ENCODE measurements around the gene SLCO2A1.

The SLCO2A1 gene

GRCh38 chr3:133980550-133980949 is 49.2 kb downstream of the SLCO2A1 start:
- H3K36me3 Mint-ChIP-seq (ENCODE audit: low read depth) = no peaks in the 10 kb centered on the region
- H3K27me3 Mint-ChIP-seq (ENCODE audit: low read depth) = peaks cover 10% of the 10 kb centered on the region
- H3K4me1 Mint-ChIP-seq (ENCODE audit: low read depth) = no peaks in the 10 kb centered on the region
- no peak overlapping the region for H3K27ac Mint-ChIP-seq
- H3K9me3 Mint-ChIP-seq = no peaks in the 10 kb centered on the region
- no peak for DNase-seq (ENCODE audit: low spot score)
- H3K4me3 Mint-ChIP-seq = no peak overlapping the region

DNA sequence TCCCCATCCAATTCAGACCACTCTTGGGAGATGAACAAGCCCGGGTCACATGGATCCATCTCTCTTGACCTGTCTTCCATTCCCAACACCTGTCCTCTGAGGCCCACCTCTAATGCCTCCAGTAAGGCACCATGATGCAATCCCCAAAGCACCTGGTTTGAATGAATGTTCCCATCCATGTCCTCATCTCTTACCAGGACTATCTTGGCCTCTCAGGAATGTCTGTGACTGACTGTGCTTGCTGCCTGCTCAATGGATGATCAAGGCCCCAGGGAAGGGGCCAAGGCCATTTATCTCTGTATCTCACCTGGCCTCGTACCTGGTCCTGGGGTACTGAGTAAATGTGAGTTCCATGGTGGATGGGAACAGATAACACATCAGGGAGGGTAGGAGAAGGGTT is 49.7 kb downstream of the SLCO2A1 start:
- Mint-ChIP-seq H3K36me3 (ENCODE audit: low read depth) (no peaks in the 10 kb centered on the region), H3K27ac (no peak overlapping the region), H3K4me1 (ENCODE audit: low read depth) (no peaks in the 10 kb centered on the region), H3K27me3 (ENCODE audit: low read depth) (peaks cover 9% of the 10 kb centered on the region), H3K9me3 (no peaks in the 10 kb centered on the region), H3K4me3 (no peak overlapping the region)
- no peak for DNase-seq (ENCODE audit: low spot score)

GRCh38 chr3:133979553-133979952 is 50.2 kb downstream of the SLCO2A1 start:
- no peaks in the 10 kb centered on the region for H3K36me3 Mint-ChIP-seq (ENCODE audit: low read depth)
- no peaks in the 10 kb centered on the region for H3K9me3 Mint-ChIP-seq
- H3K27ac Mint-ChIP-seq = no peak overlapping the region
- H3K27me3 Mint-ChIP-seq (ENCODE audit: low read depth) = peaks cover 11% of the 10 kb centered on the region
- no peak for DNase-seq (ENCODE audit: low spot score)
- no peak overlapping the region for H3K4me3 Mint-ChIP-seq
- no peaks in the 10 kb centered on the region for H3K4me1 Mint-ChIP-seq (ENCODE audit: low read depth)

DNA sequence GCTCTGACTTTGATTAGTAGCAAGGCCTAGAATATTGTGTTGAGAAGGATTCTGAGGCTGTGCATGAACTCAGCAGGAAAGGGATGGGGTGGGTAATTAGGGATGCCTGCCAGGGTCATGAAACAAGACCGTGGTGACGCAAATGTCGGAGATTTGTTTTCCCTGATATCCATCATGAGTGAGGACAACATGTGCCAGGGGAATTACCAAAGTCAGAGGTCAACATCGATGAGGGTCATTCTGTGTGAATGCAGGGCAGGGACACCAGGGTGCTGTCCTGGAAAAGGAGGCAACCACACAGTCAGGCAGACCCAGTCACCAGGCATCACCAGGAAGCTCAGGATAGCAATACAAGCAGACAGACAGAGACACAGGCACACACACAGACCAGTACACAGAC is 52.2 kb downstream of the SLCO2A1 start:
- H3K9me3 Mint-ChIP-seq = no peaks in the 10 kb centered on the region
- H3K4me3 Mint-ChIP-seq = no peak overlapping the region
- H3K4me1 Mint-ChIP-seq (ENCODE audit: low read depth) = no peaks in the 10 kb centered on the region
- H3K27ac Mint-ChIP-seq = no peak overlapping the region
- no peak for DNase-seq (ENCODE audit: low spot score)
- H3K27me3 Mint-ChIP-seq (ENCODE audit: low read depth) = peaks cover 11% of the 10 kb centered on the region
- H3K36me3 Mint-ChIP-seq (ENCODE audit: low read depth) = no peaks in the 10 kb centered on the region

DNA sequence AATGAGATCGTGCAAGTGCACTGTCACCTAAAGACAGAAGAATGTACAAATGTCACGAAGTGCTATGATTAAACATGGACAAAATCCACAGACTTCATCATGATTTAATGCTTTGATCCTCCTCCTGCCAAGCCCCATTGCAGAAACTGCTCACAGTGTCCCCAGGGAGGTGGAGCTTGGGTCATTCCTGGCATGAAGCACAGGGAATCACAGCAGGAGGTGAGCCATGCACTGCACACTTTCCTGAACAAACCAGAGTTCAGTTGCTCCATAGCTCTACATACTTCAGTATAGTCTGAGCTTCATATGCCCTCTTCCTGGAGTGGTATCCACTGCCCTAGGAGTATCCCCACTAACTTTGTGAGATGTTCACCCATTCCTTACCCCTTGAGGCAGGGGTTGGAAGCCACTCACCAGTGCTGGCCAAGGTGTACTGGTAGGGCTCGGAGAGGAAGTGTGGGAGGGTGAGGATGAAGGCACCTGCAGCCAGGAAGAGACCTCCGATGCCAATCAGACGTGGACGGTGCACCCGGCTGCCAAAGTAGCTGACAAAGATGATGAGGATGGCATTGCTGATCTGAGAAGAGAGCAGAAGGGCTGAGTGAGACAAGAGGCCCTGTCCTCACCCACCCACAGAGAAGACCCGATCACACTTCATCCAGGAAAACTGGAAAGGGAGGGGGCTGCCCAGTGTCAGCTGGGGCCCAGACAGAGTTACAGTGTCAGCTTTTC is 56.3 kb downstream of the SLCO2A1 start:
- H3K4me1 Mint-ChIP-seq (ENCODE audit: low read depth) = no peaks in the 10 kb centered on the region
- no peak overlapping the region for H3K27ac Mint-ChIP-seq
- H3K27me3 Mint-ChIP-seq (ENCODE audit: low read depth) = peaks cover 6% of the 10 kb centered on the region
- no peaks in the 10 kb centered on the region for H3K36me3 Mint-ChIP-seq (ENCODE audit: low read depth)
- no peak for DNase-seq (ENCODE audit: low spot score)
- H3K4me3 Mint-ChIP-seq = no peak overlapping the region
- H3K9me3 Mint-ChIP-seq = no peaks in the 10 kb centered on the region

DNA sequence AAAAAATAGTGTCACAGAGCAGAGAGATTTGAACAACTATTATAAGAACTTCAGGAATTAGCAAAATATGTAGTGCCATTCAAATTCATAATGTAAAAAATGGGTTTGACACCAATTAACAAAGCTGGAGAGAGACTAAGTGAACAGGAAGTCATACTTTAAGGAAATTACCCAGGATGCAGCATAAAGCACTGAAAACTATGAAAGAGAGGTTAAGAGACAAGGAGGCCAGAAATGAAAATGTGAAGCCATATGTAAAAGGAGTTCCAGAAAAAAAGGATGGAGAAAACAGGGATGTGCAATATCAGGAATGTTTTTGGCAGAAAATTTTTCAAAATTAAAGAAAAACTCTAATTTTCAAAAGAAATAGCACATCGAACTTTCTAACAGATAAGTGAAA is 57.6 kb downstream of the SLCO2A1 start:
- DNase-seq (ENCODE audit: low spot score) = no peak
- H3K27ac Mint-ChIP-seq = no peak overlapping the region
- no peak overlapping the region for H3K4me3 Mint-ChIP-seq
- no peaks in the 10 kb centered on the region for H3K4me1 Mint-ChIP-seq (ENCODE audit: low read depth)
- H3K36me3 Mint-ChIP-seq (ENCODE audit: low read depth) = no peaks in the 10 kb centered on the region
- H3K9me3 Mint-ChIP-seq = no peaks in the 10 kb centered on the region
- H3K27me3 Mint-ChIP-seq (ENCODE audit: low read depth) = peaks cover 6% of the 10 kb centered on the region

- no peaks in the 10 kb centered on the region for H3K36me3 Mint-ChIP-seq (ENCODE audit: low read depth)
- H3K4me1 Mint-ChIP-seq (ENCODE audit: low read depth) = no peaks in the 10 kb centered on the region
- H3K27ac Mint-ChIP-seq = no peak overlapping the region
- H3K9me3 Mint-ChIP-seq = no peaks in the 10 kb centered on the region
- H3K4me3 Mint-ChIP-seq = no peak overlapping the region
- H3K27me3 Mint-ChIP-seq (ENCODE audit: low read depth) = peaks cover 6% of the 10 kb centered on the region
- no peak for DNase-seq (ENCODE audit: low spot score)
These were observed 58.8 kb downstream of the SLCO2A1 start for GRCh38 chr3:133970916-133971315.

DNA sequence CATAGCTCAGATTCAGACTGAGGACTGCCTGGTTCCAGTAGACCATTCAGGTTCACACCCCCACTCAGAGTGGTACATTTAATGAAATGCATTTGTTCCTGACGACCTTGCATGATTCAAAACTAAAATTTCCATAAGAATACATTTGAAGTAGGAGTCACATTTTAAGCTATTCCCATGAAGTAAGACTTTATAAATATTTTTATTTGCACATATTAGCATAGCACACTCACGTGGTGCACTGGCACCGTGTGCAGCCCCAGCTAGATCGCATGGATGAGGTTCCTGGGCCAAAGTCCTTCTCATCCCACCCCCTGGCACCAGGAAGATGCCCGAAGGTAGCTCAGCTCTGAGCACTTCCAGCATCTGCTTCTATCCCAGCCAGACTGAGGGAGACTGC is 59.4 kb downstream of the SLCO2A1 start:
- Mint-ChIP-seq H3K27me3 (ENCODE audit: low read depth) (peaks cover 4% of the 10 kb centered on the region), H3K27ac (no peak overlapping the region), H3K4me3 (no peak overlapping the region), H3K36me3 (ENCODE audit: low read depth) (no peaks in the 10 kb centered on the region), H3K9me3 (no peaks in the 10 kb centered on the region), H3K4me1 (ENCODE audit: low read depth) (no peaks in the 10 kb centered on the region)
- DNase-seq (ENCODE audit: low spot score) = no peak

DNA sequence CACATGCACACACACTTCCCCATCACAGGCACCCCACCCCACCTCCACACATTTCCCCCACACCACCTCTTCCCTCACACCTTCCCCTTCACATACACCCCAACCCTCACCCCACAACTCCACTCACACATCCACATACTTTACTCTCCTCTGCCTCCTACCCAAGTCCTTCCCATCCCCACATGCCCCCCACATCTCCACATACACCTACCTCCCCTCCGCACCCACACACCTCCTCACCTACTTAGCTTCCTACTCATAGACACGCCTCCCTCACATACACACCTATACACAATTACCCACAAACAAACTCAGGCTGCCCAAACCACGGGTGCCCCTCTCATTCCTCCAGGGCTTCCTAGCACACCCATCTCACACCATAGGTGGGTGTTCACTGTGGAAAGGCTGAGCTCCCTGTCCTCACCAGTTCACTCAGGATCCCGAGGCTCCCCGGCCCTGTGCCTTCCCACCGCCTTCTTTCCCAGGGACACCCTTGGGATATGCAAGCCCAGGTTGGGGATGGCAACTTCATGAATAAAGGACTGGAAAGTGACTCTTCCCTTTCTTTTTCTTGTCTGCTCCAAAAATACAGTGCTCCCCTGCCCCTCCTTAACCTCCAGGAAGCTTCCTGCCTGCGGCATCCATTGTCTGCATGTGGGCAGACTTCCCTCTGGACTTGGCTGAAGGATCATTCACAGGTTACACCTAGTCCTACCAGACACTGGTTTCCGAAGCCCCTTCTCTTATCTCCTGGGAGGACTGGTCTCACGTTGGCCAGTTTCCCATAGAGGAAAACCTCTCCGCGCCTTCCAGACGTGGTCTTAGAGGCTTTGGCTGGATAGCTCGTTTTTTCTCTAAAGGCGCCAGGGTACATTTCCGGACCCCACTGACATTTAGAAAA is 61.5 kb downstream of the SLCO2A1 start:
- Mint-ChIP-seq H3K36me3 (ENCODE audit: low read depth) (no peaks in the 10 kb centered on the region), H3K4me1 (ENCODE audit: low read depth) (no peaks in the 10 kb centered on the region), H3K27ac (no peak overlapping the region), H3K4me3 (no peak overlapping the region), H3K27me3 (ENCODE audit: low read depth) (no peaks in the 10 kb centered on the region), H3K9me3 (no peaks in the 10 kb centered on the region)
- DNase-seq (ENCODE audit: low spot score) = no peak

- no peaks in the 10 kb centered on the region for H3K9me3 Mint-ChIP-seq
- no peak for DNase-seq (ENCODE audit: low spot score)
- H3K4me1 Mint-ChIP-seq (ENCODE audit: low read depth) = no peaks in the 10 kb centered on the region
- no peak overlapping the region for H3K4me3 Mint-ChIP-seq
- H3K36me3 Mint-ChIP-seq (ENCODE audit: low read depth) = no peaks in the 10 kb centered on the region
- no peak overlapping the region for H3K27ac Mint-ChIP-seq
- H3K27me3 Mint-ChIP-seq (ENCODE audit: low read depth) = no peaks in the 10 kb centered on the region
These were observed 62.8 kb downstream of the SLCO2A1 start for GRCh38 chr3:133966954-133967353.

- Mint-ChIP-seq H3K4me3 (no peak overlapping the region), H3K9me3 (no peaks in the 10 kb centered on the region), H3K36me3 (ENCODE audit: low read depth) (no peaks in the 10 kb centered on the region), H3K27ac (no peak overlapping the region), H3K4me1 (ENCODE audit: low read depth) (no peaks in the 10 kb centered on the region), H3K27me3 (ENCODE audit: low read depth) (no peaks in the 10 kb centered on the region)
- DNase-seq (ENCODE audit: low spot score) = no peak
These were observed 63.8 kb downstream of the SLCO2A1 start for GRCh38 chr3:133965906-133966305.

DNA sequence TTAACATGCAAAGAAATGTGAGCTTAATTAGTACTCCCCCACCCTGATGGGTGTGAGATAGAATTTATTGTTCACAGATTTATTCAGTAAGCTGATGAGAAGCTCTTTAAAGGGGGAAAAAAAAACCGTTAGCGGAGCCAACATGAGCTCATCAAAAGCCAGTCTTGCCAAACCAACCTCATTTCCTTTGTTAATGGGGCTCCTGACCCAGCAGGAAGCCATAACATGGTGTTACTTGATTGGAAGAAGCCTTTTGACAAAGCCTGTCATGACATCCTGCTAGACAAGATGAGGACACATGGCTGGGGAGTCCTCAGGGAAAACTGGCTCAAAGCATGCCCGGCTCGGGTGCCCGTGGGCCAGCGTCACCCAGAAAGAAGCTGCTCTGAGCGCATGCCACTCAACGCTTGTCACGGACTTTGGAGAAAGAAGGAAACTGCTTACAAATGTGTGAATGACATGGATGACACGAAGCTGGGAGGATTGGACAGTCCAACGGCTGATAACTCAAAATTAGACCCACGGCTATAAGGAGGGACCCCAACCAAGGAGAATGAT is 64.6 kb downstream of the SLCO2A1 start:
- H3K4me3 Mint-ChIP-seq = no peak overlapping the region
- no peaks in the 10 kb centered on the region for H3K27me3 Mint-ChIP-seq (ENCODE audit: low read depth)
- no peak for DNase-seq (ENCODE audit: low spot score)
- H3K4me1 Mint-ChIP-seq (ENCODE audit: low read depth) = no peaks in the 10 kb centered on the region
- H3K36me3 Mint-ChIP-seq (ENCODE audit: low read depth) = no peaks in the 10 kb centered on the region
- no peaks in the 10 kb centered on the region for H3K9me3 Mint-ChIP-seq
- no peak overlapping the region for H3K27ac Mint-ChIP-seq

DNA sequence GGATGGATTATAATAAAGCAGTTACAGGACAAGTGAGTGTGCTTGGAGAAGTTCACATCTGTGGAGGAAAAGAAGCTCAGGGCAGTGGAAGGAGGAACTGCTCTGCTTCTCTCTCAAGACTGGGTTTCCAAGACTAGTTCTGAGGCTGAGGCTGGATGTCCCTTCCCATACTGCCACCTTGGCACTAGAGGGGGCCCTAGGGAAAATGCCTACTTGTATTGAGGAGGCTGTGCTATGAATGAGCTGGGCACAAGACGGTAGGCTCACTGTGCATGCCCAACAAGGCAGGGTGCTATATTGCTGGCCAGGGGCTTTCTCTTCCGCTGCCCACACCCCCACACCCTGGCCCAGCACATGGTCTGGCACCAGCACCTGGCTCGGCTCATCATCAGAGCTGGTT is 65.2 kb downstream of the SLCO2A1 start:
- H3K36me3 Mint-ChIP-seq (ENCODE audit: low read depth) = no peaks in the 10 kb centered on the region
- no peaks in the 10 kb centered on the region for H3K27me3 Mint-ChIP-seq (ENCODE audit: low read depth)
- no peaks in the 10 kb centered on the region for H3K4me1 Mint-ChIP-seq (ENCODE audit: low read depth)
- no peak for DNase-seq (ENCODE audit: low spot score)
- no peak overlapping the region for H3K27ac Mint-ChIP-seq
- no peaks in the 10 kb centered on the region for H3K9me3 Mint-ChIP-seq
- H3K4me3 Mint-ChIP-seq = no peak overlapping the region

- Mint-ChIP-seq H3K9me3 (no peaks in the 10 kb centered on the region), H3K4me3 (no peak overlapping the region), H3K36me3 (ENCODE audit: low read depth) (no peaks in the 10 kb centered on the region), H3K27me3 (ENCODE audit: low read depth) (no peaks in the 10 kb centered on the region), H3K27ac (no peak overlapping the region), H3K4me1 (ENCODE audit: low read depth) (no peaks in the 10 kb centered on the region)
- DNase-seq (ENCODE audit: low spot score) = no peak
These were observed 65.9 kb downstream of the SLCO2A1 start for GRCh38 chr3:133963657-133964396.

All from T-helper 2 cell treated with Interferon-gamma antibody and Interleukin-4, amounts not matched to agents 5 μg/mL and 100 μg/mL, for 36 hours (primary cell).